Naive thymus-derived CD4-positive, alpha-beta T cell (primary cell): ENCODE data around the gene IL3. TPM values are rescaled to one million over a fixed set of nuclear protein-coding genes. Genes with fewer than 3 reads are reported as not detected.

Experiments
- ATAC-seq: fragments of 150-1000 bp; cut with Tn5 transposase; 2 replicates; pipeline ENCODE4 v1.10.0; 2021; ENCODE audit warnings: mild to moderate bottlenecking, moderate library complexity
- CTCF ChIA-PET: fragments of 350-600 bp; sonication (Branson Sonifier 250); formaldehyde crosslinking; loops from one replicate; lab custom pipeline; 2021; ENCODE audit warnings: antibody characterized with exemption; lab: Charles Lee
- POLR2A ChIA-PET: fragments of 350-600 bp; sonication (Branson Sonifier 250); formaldehyde crosslinking; loops from one replicate; lab custom pipeline; 2021; ENCODE audit warnings: antibody characterized with exemption, inconsistent platforms; lab: Charles Lee
- DNase-seq, 9 donors: peaks; one replicate each; pipeline versions ENCODE4 v3.0.0 to v3.0.0-alpha.2; 2020 to 2022; ENCODE audit warnings: mixed read lengths in 1 of 9
- H3K27ac ChIP-seq: one replicate; pipeline ENCODE4 v1.7.0; 2013; ENCODE audit warnings: mild to moderate bottlenecking, low read depth, low read length, moderate library complexity
- H3K27me3 ChIP-seq, 2 donors: one replicate each; pipeline ENCODE4 v1.7.0; 2013; ENCODE audit warnings: low read length in 2 of 2, mild to moderate bottlenecking in 2 of 2, moderate library complexity in 2 of 2; ENCODE audit not compliant: control insufficient read depth in 2 of 2, insufficient read depth in 2 of 2
- H3K36me3 ChIP-seq, 3 experiments: 1 replicate in 2 of 3; 2 replicates in 1 of 3; pipeline ENCODE4 v1.7.0; 2013; ENCODE audit warnings: low read length in 3 of 3, mild to moderate bottlenecking in 3 of 3, moderate library complexity in 1 of 3; ENCODE audit not compliant: insufficient read depth in 3 of 3, control insufficient read depth in 2 of 3
- H3K4me1 ChIP-seq, 2 donors: one replicate each; pipeline ENCODE4 v1.7.0; 2013; ENCODE audit warnings: low read length in 2 of 2, mild to moderate bottlenecking in 2 of 2, moderate library complexity in 1 of 2; ENCODE audit not compliant: control insufficient read depth in 2 of 2, insufficient read depth in 2 of 2
- H3K4me3 ChIP-seq: 2 replicates; pipeline ENCODE4 v1.7.0; 2013; ENCODE audit warnings: mild to moderate bottlenecking, low read length
- H3K9me3 ChIP-seq, 3 experiments: 1 replicate in 2 of 3; 2 replicates in 1 of 3; pipeline ENCODE4 v1.7.0; 2013; ENCODE audit warnings: low read length in 3 of 3; ENCODE audit not compliant: control insufficient read depth in 2 of 3
- H3K27ac Mint-ChIP-seq, 9 donors: one replicate each; pipeline ENCODE4 v1.8.0; 2020 to 2022; ENCODE audit warnings: mixed read lengths in 9 of 9, mild to moderate bottlenecking in 8 of 9, moderate library complexity in 5 of 9, inconsistent platforms in 2 of 9
- H3K27me3 Mint-ChIP-seq, 5 donors: one replicate each; pipeline ENCODE4 v1.8.0; 2021 to 2022; ENCODE audit warnings: mixed read lengths in 5 of 5, mild to moderate bottlenecking in 1 of 5
- H3K36me3 Mint-ChIP-seq, 5 donors: one replicate each; pipeline ENCODE4 v1.8.0; 2020 to 2022; ENCODE audit warnings: mixed read lengths in 5 of 5, mild to moderate bottlenecking in 3 of 5, inconsistent platforms in 1 of 5
- H3K4me1 Mint-ChIP-seq, 7 donors: one replicate each; pipeline ENCODE4 v1.8.0; 2020 to 2022; ENCODE audit warnings: mixed read lengths in 7 of 7, mild to moderate bottlenecking in 3 of 7, inconsistent platforms in 1 of 7
- H3K4me3 Mint-ChIP-seq, 10 donors: one replicate each; pipeline ENCODE4 v1.8.0; 2020 to 2022; ENCODE audit warnings: mild to moderate bottlenecking in 10 of 10, mixed read lengths in 10 of 10, moderate library complexity in 6 of 10, inconsistent platforms in 2 of 10
- H3K9me3 Mint-ChIP-seq, 11 donors: one replicate each; pipeline ENCODE4 v1.8.0; 2020 to 2022; ENCODE audit warnings: mixed read lengths in 11 of 11, mild to moderate bottlenecking in 4 of 11, inconsistent platforms in 1 of 11, moderate library complexity in 1 of 11
- intact Hi-C, 2 donors: fragments of 100-400 bp; cut with micrococcal nuclease; formaldehyde crosslinking; loops; one replicate each; pipeline ENCODE4 v1.15.1; 2023
- polyA plus RNA-seq, 2 donors: library from polyadenylated mRNA; unstranded; fragments of 300-500 nt; fragmentation: Illumina TruSeq; gene quantifications; one replicate each; pipeline ENCODE4 v1.2.3, GENCODE V29; 2021
- total RNA-seq, 6 experiments: library from RNA in 5 of 6; stranded (reverse) in 5 of 6; gene quantifications; 1 replicate in 5 of 6; 2 replicates in 1 of 6; pipeline ENCODE4 v1.2.3 and lab custom pipeline; 2021 to 2026

The IL3 gene
- total and polyA plus RNA-seq, 7 experiments from 2014 or later, result 1.3 TPM; not detected in 6

DNA sequence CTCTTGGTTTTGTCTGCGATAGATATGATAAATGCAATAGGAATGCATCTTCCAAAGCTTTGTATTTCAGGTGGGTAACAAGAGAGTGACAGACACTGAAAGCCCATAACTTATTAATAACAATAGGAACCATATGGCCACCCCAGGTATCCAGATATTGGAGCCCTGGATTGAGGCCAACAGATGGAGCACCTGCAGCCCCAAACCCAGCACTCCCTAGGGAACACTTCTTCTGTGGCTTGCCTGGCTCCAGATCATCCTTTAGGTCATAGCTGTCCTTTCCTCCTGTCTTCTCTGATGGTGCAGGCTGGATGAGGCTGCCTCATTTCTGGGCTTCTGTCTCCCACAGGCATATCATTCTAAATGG lies 5.0 kb upstream of the IL3 start:
- ATAC-seq (no peak), DNase-seq (no peak)
- no peak overlapping the region for H3K27ac ChIP-seq
- POLR2A ChIA-PET, result no interaction called here
- H3K27me3 ChIP-seq, result no peaks in the 10 kb centered on the region
- H3K36me3 ChIP-seq, result no peaks in the 10 kb centered on the region
- H3K9me3 ChIP-seq, result no peaks in the 10 kb centered on the region
- Mint-ChIP-seq H3K9me3 (no peaks in the 10 kb centered on the region), H3K27me3 (peaks cover 0 to 47% (median 4%) of the 10 kb centered on the region in 5 donors), H3K4me1 (peaks cover 6 to 45% (median 8%) of the 10 kb centered on the region in 7 donors), H3K36me3 (no peaks in the 10 kb centered on the region), H3K4me3 (no peak overlapping the region), H3K27ac (no peak overlapping the region)
- H3K4me1 ChIP-seq, result peaks cover 3 to 35% of the 10 kb centered on the region in 2 donors
- CTCF ChIA-PET, result interaction anchor here (0.8 kb wide), 1 partner anchor 16 kb away, joined by 3 read pairs; no protein-coding TSS in a partner anchor
- no peak overlapping the region for H3K4me3 ChIP-seq
- intact Hi-C loops, result no loop called here

DNA sequence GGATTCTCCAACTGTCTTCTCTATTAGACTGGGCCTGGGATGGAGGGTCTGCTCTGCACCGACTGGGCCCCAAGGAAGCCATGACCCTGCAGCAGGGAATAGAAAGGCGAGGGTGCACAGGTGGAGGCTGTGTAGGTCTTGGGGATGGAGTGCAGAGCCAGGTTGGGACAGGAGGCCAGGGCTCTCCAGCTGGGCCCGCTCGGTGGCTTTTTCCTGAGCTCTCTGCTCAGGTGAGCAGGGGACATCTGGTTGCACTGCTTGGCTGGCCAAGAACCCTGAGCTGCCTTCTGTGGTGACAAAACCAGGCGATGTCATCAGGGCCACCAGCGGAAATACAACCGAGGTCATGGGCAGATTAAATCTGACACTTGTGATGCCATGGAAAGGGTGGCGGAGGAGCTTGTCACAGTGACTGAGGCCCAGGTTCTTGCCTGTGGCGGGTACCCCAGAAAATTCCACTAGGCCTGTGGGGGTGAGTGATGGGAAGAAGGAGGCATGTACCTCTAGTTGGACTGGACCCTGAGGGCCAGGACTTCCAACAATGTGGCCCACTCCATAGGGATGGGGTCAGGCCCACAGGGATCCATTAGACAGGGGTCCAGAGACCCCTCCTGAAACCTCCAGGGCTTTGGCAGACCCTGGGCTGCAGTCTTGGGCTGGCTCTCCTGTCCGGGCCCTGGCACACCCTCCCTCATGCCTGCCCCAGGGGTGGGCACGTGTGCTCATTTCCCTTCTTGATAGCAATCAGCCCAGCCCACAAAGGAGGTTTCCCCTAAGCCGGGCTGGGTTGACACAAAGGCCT lies 4.4 kb upstream of the IL3 start:
- no peaks in the 10 kb centered on the region for H3K9me3 ChIP-seq
- ChIA-PET POLR2A (no interaction called here), CTCF (no interaction called here)
- Mint-ChIP-seq H3K9me3 (no peaks in the 10 kb centered on the region), H3K27ac (peak overlapping the region in 1 of 9 donors; percentile 40), H3K36me3 (no peaks in the 10 kb centered on the region), H3K4me3 (peak overlapping the region in 1 of 10 donors; percentile 28), H3K27me3 (peaks cover 0 to 47% (median 3%) of the 10 kb centered on the region in 5 donors), H3K4me1 (peaks cover 6 to 51% (median 8%) of the 10 kb centered on the region in 7 donors)
- DNase-seq (peak in 2 of 9 donors; percentile 7 to 30), ATAC-seq (peak; percentile 84)
- H3K27me3 ChIP-seq, result no peaks in the 10 kb centered on the region
- intact Hi-C loops, result no loop called here
- H3K27ac ChIP-seq, result no peak overlapping the region
- H3K36me3 ChIP-seq, result no peaks in the 10 kb centered on the region
- no peak overlapping the region for H3K4me3 ChIP-seq
- peaks cover 3 to 35% of the 10 kb centered on the region in 2 donors for H3K4me1 ChIP-seq

DNA sequence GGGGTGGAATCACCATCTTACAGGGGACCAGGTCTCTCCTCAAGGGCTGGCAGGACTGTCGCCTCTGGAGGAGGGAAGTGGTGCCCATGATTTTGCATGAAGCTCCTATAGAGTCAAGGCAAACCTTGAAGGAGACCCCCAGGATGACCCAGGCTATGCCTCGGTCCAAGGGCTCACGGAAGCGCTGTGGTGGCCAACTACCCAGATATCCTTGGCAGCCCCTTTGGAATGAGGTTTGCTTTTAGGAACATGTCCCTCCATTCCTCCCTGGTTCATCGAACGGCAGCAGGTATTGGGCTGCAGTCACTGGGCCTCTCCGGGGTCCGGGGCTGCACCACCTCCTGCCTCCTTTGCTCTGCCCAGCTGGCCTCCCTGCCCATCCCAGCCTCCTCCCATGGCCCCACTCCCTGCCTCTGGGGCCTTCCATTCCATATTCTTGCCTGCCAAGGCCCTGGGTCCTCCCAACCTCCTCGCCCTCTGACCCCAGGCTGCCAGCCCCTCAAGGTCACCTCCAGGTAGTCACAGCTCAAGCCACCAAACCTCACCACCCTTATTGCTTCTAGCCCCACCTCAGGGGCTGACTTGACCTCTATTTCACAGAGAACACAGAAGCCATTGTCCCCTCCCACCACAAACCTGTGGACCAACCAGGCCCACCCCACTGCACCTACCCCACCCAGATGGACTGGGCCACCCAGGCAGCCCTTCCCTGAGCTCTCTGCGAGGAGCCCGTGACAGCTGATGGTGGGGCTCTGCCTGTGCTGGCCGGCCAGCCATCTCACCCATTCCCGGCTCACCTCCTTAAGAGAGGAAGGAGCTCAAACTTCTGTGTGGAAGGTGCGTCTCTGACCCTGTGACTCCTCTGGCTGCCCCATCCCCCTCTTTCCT lies 3.6 kb upstream of the IL3 start:
- H3K4me1 Mint-ChIP-seq, result peaks cover 6 to 59% (median 8%) of the 10 kb centered on the region in 7 donors

DNA sequence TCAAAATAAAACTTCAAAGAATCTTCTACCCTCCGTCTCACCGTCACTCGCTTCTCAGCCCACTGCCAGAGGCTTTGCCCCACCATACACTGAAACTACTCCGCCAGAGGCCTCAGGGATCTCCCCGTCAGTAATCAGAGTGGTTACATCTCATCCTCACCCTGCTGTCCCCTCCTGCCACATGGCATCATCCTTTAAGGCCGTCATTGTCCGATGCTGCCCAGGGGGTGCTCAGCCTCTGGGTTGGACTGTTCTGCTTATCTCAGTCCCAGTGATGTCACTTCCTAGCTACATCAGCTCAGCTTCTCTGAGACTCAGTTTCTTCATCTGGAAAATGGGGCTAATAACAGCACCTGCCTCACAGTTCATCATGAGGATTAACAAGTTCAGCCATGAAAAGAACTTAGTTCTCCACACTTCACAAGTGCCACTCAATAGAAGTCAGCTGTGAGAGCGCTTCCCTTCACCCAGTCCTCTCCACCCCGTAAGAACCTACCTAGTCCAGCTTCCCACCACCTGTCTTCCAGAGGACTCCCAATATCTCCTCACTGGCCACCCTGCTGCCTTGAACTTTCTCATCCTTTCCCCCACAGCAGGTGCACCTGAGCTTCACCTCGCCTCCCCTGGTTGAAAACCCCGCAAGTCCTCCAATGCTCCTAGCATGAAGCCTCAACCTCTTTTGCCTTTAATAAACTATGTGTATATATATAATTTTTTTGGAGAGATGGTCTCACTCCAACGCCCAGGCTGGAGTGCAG lies 2.8 kb upstream of the IL3 start:
- intact Hi-C loops, result no loop called here
- Mint-ChIP-seq H3K36me3 (no peaks in the 10 kb centered on the region), H3K27me3 (peaks cover 0 to 33% (median 0%) of the 10 kb centered on the region in 5 donors), H3K4me3 (no peak overlapping the region), H3K4me1 (peaks cover 6 to 59% (median 8%) of the 10 kb centered on the region in 7 donors), H3K9me3 (no peaks in the 10 kb centered on the region), H3K27ac (no peak overlapping the region)
- ChIA-PET POLR2A (no interaction called here), CTCF (interaction anchor here (1.0 kb wide), 1 partner anchor 9 kb away, joined by 3 read pairs; no protein-coding TSS in a partner anchor)
- DNase-seq (peak in 1 of 9 donors; percentile 2), ATAC-seq (no peak)
- Histone ChIP-seq H3K36me3 (no peaks in the 10 kb centered on the region), H3K9me3 (no peaks in the 10 kb centered on the region), H3K27me3 (no peaks in the 10 kb centered on the region), H3K27ac (no peak overlapping the region), H3K4me3 (no peak overlapping the region), H3K4me1 (peaks cover 3 to 35% of the 10 kb centered on the region in 2 donors)

More for the DNA sequence above, 3.6 kb upstream of the IL3 start:
- Mint-ChIP-seq H3K27ac (peak overlapping the region in 1 of 9 donors; percentile 16), H3K4me3 (no peak overlapping the region), H3K27me3 (peaks cover 0 to 38% (median 0%) of the 10 kb centered on the region in 5 donors), H3K36me3 (no peaks in the 10 kb centered on the region), H3K9me3 (no peaks in the 10 kb centered on the region)
- Histone ChIP-seq H3K27me3 (no peaks in the 10 kb centered on the region), H3K27ac (no peak overlapping the region), H3K4me3 (no peak overlapping the region), H3K4me1 (peaks cover 3 to 35% of the 10 kb centered on the region in 2 donors), H3K9me3 (no peaks in the 10 kb centered on the region), H3K36me3 (no peaks in the 10 kb centered on the region)
- ChIA-PET CTCF (no interaction called here), POLR2A (no interaction called here)
- intact Hi-C loops, result no loop called here
- DNase-seq (peak in 1 of 9 donors; percentile 3), ATAC-seq (no peak)

DNA sequence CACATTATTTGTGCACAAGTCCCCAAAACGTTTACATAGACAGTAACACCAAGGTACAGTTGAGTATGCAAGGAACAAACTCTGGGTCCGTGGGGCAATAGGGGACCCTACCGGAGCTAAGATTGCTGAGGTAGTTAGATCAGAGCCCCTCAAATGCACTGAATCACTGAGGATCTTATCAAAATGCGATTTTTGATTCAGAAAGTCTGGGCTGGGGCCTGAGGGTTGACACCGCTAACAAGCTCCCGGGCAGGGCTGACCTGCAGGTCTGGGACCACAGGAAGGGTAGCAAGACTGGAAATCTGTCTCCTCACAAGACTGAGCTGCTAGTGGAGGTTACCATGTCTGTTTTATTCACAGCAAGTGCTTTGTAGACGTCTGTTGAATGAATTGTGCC lies 1.8 kb upstream of the IL3 start:
- intact Hi-C loops, result no loop called here
- Histone ChIP-seq H3K4me3 (no peak overlapping the region), H3K9me3 (no peaks in the 10 kb centered on the region), H3K27me3 (no peaks in the 10 kb centered on the region), H3K4me1 (peaks cover 3 to 35% of the 10 kb centered on the region in 2 donors), H3K27ac (no peak overlapping the region), H3K36me3 (no peaks in the 10 kb centered on the region)
- POLR2A ChIA-PET, result no interaction called here
- H3K4me1 Mint-ChIP-seq, result peaks cover 6 to 67% (median 9%) of the 10 kb centered on the region in 7 donors
- no peaks in the 10 kb centered on the region for H3K36me3 Mint-ChIP-seq
- CTCF ChIA-PET, result no interaction called here
- DNase-seq (no peak), ATAC-seq (no peak)
- no peak overlapping the region for H3K4me3 Mint-ChIP-seq
- peaks cover 0 to 29% (median 0%) of the 10 kb centered on the region in 5 donors for H3K27me3 Mint-ChIP-seq
- H3K27ac Mint-ChIP-seq, result no peak overlapping the region
- H3K9me3 Mint-ChIP-seq, result no peaks in the 10 kb centered on the region

DNA sequence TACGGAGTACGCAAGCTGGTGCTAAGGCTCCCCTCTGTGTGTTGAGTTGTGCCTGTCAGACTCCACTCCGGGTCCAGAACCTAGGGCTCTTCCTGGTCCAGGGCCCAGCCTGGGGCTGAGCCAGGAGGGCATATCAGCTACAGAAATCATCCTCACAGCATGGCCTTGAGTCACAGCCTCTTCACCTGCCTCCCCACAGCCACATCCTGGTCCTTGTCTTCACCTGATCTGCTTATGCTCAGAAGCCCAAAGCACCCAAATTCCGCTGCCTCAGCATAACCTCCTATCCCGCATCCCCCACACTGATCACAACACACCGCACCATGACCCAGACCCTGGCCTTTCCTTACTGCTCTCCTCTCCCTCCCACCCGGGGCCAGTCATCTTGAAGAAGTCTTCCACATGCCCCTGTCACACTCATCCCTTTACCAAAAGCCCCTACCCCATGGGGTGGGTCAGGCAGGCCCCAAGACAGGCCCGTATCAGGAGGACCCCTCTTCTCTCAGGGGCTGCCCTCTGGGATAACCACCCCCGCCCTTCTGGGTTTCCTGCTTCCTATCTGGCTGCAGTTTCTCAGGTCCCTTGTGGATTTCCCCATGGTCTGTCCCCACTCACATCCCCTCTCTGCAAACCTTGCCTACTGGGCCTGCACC lies 1.3 kb upstream of the IL3 start:
- ChIA-PET POLR2A (no interaction called here), CTCF (interaction anchor here (0.9 to 1.6 kb wide), 2 partner anchors 53 to 470 kb away, joined by 3 read pairs; no protein-coding TSS in a partner anchor)
- Mint-ChIP-seq H3K4me3 (peak overlapping the region in 1 of 10 donors; percentile 7), H3K27ac (peak overlapping the region in 1 of 9 donors; percentile 80), H3K36me3 (no peaks in the 10 kb centered on the region), H3K9me3 (no peaks in the 10 kb centered on the region), H3K27me3 (peaks cover 0 to 28% (median 0%) of the 10 kb centered on the region in 5 donors), H3K4me1 (peaks cover 6 to 69% (median 12%) of the 10 kb centered on the region in 7 donors)
- no peaks in the 10 kb centered on the region for H3K9me3 ChIP-seq
- no peak overlapping the region for H3K27ac ChIP-seq
- H3K4me1 ChIP-seq, result peaks cover 3 to 35% of the 10 kb centered on the region in 2 donors
- no peaks in the 10 kb centered on the region for H3K27me3 ChIP-seq
- no peaks in the 10 kb centered on the region for H3K36me3 ChIP-seq
- intact Hi-C loops, result no loop called here
- no peak overlapping the region for H3K4me3 ChIP-seq
- ATAC-seq, result peak; percentile 8
- peak in 2 of 9 donors; percentile 4 to 22 for DNase-seq
